ENCODE measurements around the gene IL11RA. TPM values are rescaled to one million over a fixed set of nuclear protein-coding genes. Genes with fewer than 3 reads are reported as not detected.

The IL11RA gene
- total and polyA plus RNA-seq, 2 of the 8 experiments (the other 6 are each of a cell fraction or from before 2014, with no cell fraction given), result 5.5 to 9.1 TPM

- Histone ChIP-seq H3K56ac (replicated peaks; ENCODE audit: insufficient read length, low read depth, low read length) (no peak overlapping the region), H3K4me1 (replicated peaks in 1 of 4; ENCODE audit: control insufficient read depth in 3 of 4, insufficient read depth in 4 of 4, low read length in 3 of 4) (peaks cover 0 to 2% (median under 1%) of the 10 kb centered on the region in 4 experiments; a peak in 1 of 7 replicates), H2BK12ac (ENCODE audit: low read depth, low read length) (no peak overlapping the region), H4K5ac (ENCODE audit: insufficient read length, low read depth, low read length) (no peak overlapping the region), H4K91ac (replicated peaks; ENCODE audit: insufficient read length, low read length) (no peak overlapping the region), H2BK5ac (ENCODE audit: low read depth, low read length) (no peak overlapping the region), H2BK15ac (ENCODE audit: low read length) (no peak overlapping the region), H3K23ac (ENCODE audit: insufficient read length) (no peak overlapping the region), H2BK20ac (ENCODE audit: low read length) (no peak overlapping the region), H3K4me3 (ENCODE audit: extremely low read depth in 1 of 4, insufficient read depth in 2 of 4, low read depth in 3 of 4, low read length in 4 of 4) (no peak overlapping the region), H3K79me1 (ENCODE audit: low read depth, low read length) (no peaks in the 10 kb centered on the region), H3K79me2 (ENCODE audit: control insufficient read depth in 1 of 2, insufficient read depth in 2 of 2, low read length in 2 of 2) (peaks cover 0 to 7% of the 10 kb centered on the region in 2 experiments; a peak in 1 of 4 replicates), H3K14ac (ENCODE audit: insufficient read length) (no peak overlapping the region), H2AK5ac (ENCODE audit: low read depth, low read length) (no peak overlapping the region), H2BK120ac (replicated peaks; ENCODE audit: low read depth, low read length) (no peak overlapping the region), H3K9me3 (ENCODE audit: insufficient read depth in 2 of 2, low read depth in 1 of 2, low read length in 1 of 2) (peaks cover 3 to 5% of the 10 kb centered on the region in 2 experiments; a peak in 1 of 4 replicates), H3K9ac (replicated peaks in 1 of 4; ENCODE audit: extremely low read depth in 1 of 4, low read depth in 3 of 4, low read length in 3 of 4) (no peak overlapping the region), H3K4ac (replicated peaks; ENCODE audit: insufficient read length, low read depth, low read length) (no peak overlapping the region), H4K8ac (ENCODE audit: extremely low read depth, insufficient read depth, low read length) (no peak overlapping the region), H3K27me3 (replicated peaks in 1 of 4; ENCODE audit: control insufficient read depth in 3 of 4, extremely low read depth in 1 of 4, insufficient read depth in 3 of 4, low read length in 3 of 4) (no peaks in the 10 kb centered on the region), H3K36me3 (ENCODE audit: control insufficient read depth in 2 of 4, insufficient read depth in 4 of 4, low read length in 3 of 4) (peaks cover 0 to 5% (median 0%) of the 10 kb centered on the region in 4 experiments; a peak in 3 of 8 replicates), H3K18ac (ENCODE audit: extremely low read depth, low read length) (no peak overlapping the region), H3K27ac (ENCODE audit: low read depth, low read length) (no peak overlapping the region), H3K23me2 (ENCODE audit: low read depth, low read length) (no peaks in the 10 kb centered on the region; the same call in 1 of the 2 replicates), H2AFZ (ENCODE audit: low read length) (no peak overlapping the region), H3K4me2 (ENCODE audit: insufficient read depth in 1 of 2, low read depth in 2 of 2, low read length in 2 of 2) (no peak overlapping the region), H4K20me1 (replicated peaks in 1 of 2; ENCODE audit: control insufficient read depth in 1 of 2, insufficient read depth in 2 of 2, low read length in 2 of 2) (peaks cover 0 to 6% of the 10 kb centered on the region in 2 experiments)
- WGBS, 2 experiments (ENCODE audit: extremely low coverage in 1 of 2, insufficient coverage in 1 of 2, insufficient read length in 1 of 2, insufficient replicate concordance in 2 of 2, low coverage in 1 of 2, low lambda C conversion rate in 2 of 2, missing lambda C conversion rate in 1 of 2), result 80% methylated on average over 1 of the region's 1 CpG; no CpG with 5 or more reads in 1 of the 2 experiments
- no peak for DNase-seq (ENCODE audit: low read depth in 1 of 2, low spot score in 2 of 2)
- ChIA-PET POLR2A (ENCODE audit: partially characterized antibody) (interaction anchor here (1.2 kb wide), 1 partner anchor 20 kb away, joined by 3 read pairs; the partner anchor contains the start of gene IL11RA), CTCF (ENCODE audit: partially characterized antibody) (interaction anchor here (1.5 to 5.5 kb wide), 2 partner anchors 14 to 32 kb away, joined by 4 to 27 read pairs; no protein-coding TSS in a partner anchor)
- FAIRE-seq, result no peak
- no peak for TF ChIP-seq CREB1 (IDR thresholded peaks at IDR 0.05)
- no peak for TF ChIP-seq EGR1 (IDR thresholded peaks at IDR 0.05; ENCODE audit: borderline replicate concordance, low read depth, low read length)
- TF ChIP-seq CBX8 (IDR thresholded peaks at IDR 0.05; ENCODE audit: borderline replicate concordance, low read depth, low read length), result no peak
Measured at GRCh38 chr9:34671307-34671706, 19.3 kb downstream of the IL11RA start.

Measured in H1 (cell line).